HL-60 (cell line): Measurements from ENCODE around the gene CDK19.

Experiments used
- GABPA ChIP-seq: IDR thresholded peaks from 2 replicates; pipeline ENCODE4 v1.6.1; 2012; ENCODE audit warnings: low read depth
- POLR2AphosphoS5 ChIP-seq: IDR thresholded peaks from 2 replicates; pipeline ENCODE4 v1.6.1; 2012; ENCODE audit warnings: low read depth
- TF ChIP-seq, protein P1 (sequence below): IDR thresholded peaks from one replicate; pipeline ENCODE4 v1.5.1; 2011; ENCODE audit warnings: low read length, control low read depth, inconsistent platforms; ENCODE audit not compliant: insufficient read depth

DNA sequence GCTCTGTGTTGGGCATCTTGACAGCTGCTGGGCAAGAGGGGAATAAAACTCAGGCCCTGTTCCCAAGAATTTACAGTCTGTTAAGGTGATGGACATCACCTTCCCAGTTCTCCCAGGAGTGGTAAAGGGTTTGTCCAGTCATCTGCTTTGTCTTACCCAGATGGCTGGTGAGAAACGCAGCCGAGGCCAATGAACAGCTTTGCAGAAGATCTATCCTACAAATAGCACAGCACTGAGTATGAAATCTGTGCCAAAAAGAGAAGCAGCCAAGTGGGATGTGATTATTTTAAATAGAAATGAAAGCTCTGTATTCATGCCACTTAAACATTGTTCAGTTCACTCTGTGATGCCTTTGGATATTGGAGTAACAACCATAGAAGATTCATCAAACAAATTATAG is 206.2 kb downstream of the CDK19 start:
- TF ChIP-seq, protein P1, sequence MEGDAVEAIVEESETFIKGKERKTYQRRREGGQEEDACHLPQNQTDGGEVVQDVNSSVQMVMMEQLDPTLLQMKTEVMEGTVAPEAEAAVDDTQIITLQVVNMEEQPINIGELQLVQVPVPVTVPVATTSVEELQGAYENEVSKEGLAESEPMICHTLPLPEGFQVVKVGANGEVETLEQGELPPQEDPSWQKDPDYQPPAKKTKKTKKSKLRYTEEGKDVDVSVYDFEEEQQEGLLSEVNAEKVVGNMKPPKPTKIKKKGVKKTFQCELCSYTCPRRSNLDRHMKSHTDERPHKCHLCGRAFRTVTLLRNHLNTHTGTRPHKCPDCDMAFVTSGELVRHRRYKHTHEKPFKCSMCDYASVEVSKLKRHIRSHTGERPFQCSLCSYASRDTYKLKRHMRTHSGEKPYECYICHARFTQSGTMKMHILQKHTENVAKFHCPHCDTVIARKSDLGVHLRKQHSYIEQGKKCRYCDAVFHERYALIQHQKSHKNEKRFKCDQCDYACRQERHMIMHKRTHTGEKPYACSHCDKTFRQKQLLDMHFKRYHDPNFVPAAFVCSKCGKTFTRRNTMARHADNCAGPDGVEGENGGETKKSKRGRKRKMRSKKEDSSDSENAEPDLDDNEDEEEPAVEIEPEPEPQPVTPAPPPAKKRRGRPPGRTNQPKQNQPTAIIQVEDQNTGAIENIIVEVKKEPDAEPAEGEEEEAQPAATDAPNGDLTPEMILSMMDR, result no peak
- no peak for TF ChIP-seq POLR2AphosphoS5
- TF ChIP-seq GABPA, result no peak
